Measurements from ENCODE around the gene PIGB.

PIGB gene

GRCh38 chr15:55283379-55284147 is 35.5 kb upstream of the PIGB start:
- no peak for TF ChIP-seq EP300 (IDR thresholded peaks at IDR 0.05; ENCODE audit: borderline replicate concordance)

- TF ChIP-seq EGR1 (IDR thresholded peaks at IDR 0.05) (no peak), TCF12 (IDR thresholded peaks at IDR 0.05; ENCODE audit: low read depth) (no peak), TAF1 (IDR thresholded peaks at IDR 0.05; ENCODE audit: low read depth) (no peak), ZBTB7A (IDR thresholded peaks at IDR 0.05; ENCODE audit: low read depth) (no peak), RAD21 (IDR thresholded peaks at IDR 0.05; ENCODE audit: low read depth) (no peak)
- TF ChIP-seq, protein P1, sequence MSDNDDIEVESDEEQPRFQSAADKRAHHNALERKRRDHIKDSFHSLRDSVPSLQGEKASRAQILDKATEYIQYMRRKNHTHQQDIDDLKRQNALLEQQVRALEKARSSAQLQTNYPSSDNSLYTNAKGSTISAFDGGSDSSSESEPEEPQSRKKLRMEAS (IDR thresholded peaks at IDR 0.05): no peak
These were observed 34.6 kb upstream of the PIGB start for GRCh38 chr15:55284426-55284825.

DNA sequence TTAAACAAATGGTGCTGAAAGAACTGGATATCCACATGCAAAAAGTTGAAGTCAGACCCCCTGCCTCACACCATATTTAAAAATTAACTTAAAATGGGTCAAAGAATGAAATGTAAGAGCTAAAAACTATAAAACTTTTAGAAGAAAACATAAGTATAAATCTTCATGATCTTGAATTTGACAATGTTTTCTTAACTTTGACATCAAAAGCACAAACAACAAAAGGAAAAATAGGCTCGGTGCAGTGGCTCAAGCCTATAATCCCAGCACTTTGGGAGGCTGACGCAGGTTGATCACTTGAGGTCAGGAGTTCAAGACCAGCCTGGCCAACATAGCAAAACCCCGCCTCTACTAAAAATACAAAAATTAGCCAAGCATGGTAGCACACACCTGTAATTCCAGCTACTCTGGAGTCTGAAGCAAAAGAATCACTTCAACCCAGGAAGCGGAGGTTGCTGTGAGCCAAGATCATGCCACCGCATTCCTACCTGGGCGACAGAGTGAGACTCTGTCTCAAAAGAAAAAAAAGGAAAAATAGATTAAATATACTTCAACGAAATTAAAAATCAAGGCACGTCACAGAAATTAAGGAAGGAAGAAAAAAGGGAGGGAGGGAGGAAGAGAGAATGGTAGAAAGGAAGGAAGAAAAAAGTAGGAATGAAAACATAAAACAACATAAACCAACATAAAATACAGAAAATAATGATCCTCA is 30.9 kb upstream of the PIGB start:
- no peak for TF ChIP-seq EGR1 (IDR thresholded peaks at IDR 0.05)
- TF ChIP-seq YY1 (IDR thresholded peaks at IDR 0.05; ENCODE audit: low read depth): no peak
- no peak for TF ChIP-seq CREB1 (IDR thresholded peaks at IDR 0.05; ENCODE audit: low read depth)
- no peak for TF ChIP-seq RAD21 (IDR thresholded peaks at IDR 0.05; ENCODE audit: low read depth)
- TF ChIP-seq, protein P1 (IDR thresholded peaks at IDR 0.05): no peak
- no peak for TF ChIP-seq EP300 (IDR thresholded peaks at IDR 0.05; ENCODE audit: borderline replicate concordance)
- TF ChIP-seq USF1 (IDR thresholded peaks at IDR 0.05): no peak
- TF ChIP-seq TEAD4 (IDR thresholded peaks at IDR 0.05): no peak
- TF ChIP-seq ZBTB7A (IDR thresholded peaks at IDR 0.05; ENCODE audit: low read depth): no peak
- no peak for TF ChIP-seq TCF12 (IDR thresholded peaks at IDR 0.05; ENCODE audit: low read depth)
- no peak for TF ChIP-seq REST (IDR thresholded peaks at IDR 0.05; ENCODE audit: low read depth)
- no peak for TF ChIP-seq NFIC (IDR thresholded peaks at IDR 0.05)
- no peak for TF ChIP-seq FOXM1 (IDR thresholded peaks at IDR 0.05; ENCODE audit: borderline replicate concordance, low read depth)
- no peak for TF ChIP-seq CEBPB (IDR thresholded peaks at IDR 0.05)
- no peak for TF ChIP-seq TAF1 (IDR thresholded peaks at IDR 0.05; ENCODE audit: low read depth)

DNA sequence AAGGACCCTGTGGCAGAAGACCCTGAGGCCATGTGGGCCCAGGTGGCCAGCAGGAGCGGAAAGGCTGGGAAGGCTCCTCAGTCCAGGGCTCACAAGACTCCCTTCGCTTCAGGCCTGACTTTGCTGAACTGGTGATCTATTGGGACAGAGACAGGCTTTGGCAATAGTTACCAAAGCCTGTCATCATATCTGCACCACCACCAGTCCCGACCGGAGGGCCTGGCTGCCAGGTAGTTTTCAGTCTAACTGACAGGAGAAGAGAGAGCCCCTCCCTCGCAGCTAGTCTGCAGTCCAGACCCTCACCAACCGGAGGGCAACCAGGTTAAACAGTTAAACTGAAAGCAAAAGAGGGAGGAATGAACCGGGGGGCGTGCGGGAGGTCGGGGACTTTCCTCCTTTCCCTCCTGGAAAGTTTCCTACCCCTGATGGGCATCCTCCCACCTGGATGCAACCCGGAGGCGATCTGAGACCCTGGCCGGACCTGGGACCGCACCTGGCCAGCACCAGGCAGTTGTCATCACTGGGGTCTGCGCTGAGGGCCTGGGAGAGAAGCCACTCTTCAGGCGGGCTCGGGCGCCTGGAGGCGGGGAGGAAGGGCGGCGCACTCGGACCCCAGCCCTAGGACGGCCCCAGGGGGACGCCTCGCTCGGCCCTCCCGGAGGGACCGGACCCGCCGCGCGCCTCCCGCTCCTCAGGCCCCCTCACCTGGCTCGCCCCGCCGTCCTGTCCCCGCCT is 29.8 kb upstream of the PIGB start:
- TF ChIP-seq EGR1 (IDR thresholded peaks at IDR 0.05) (no peak), TCF12 (IDR thresholded peaks at IDR 0.05; ENCODE audit: low read depth) (no peak), REST (IDR thresholded peaks at IDR 0.05; ENCODE audit: low read depth) (no peak), ZBTB7A (IDR thresholded peaks at IDR 0.05; ENCODE audit: low read depth) (peak; percentile 62)

GRCh38 chr15:55289746-55290527 is 29.1 kb upstream of the PIGB start, which contains the start of gene RAB27A:
Gene RAB27A, minus strand, starts transcription at chr15:55289813. Its CDS starts 54,879 bp downstream, at chr15:55234934.
- no peak for TF ChIP-seq RAD21 (IDR thresholded peaks at IDR 0.05; ENCODE audit: low read depth)
- TF ChIP-seq TAF1 (IDR thresholded peaks at IDR 0.05; ENCODE audit: low read depth): peak; percentile 17; the same call in 1 of the 2 replicates
- no peak for TF ChIP-seq FOXM1 (IDR thresholded peaks at IDR 0.05; ENCODE audit: borderline replicate concordance, low read depth)
- peak; percentile 10; the same call in 1 of the 2 replicates for TF ChIP-seq TCF12 (IDR thresholded peaks at IDR 0.05; ENCODE audit: low read depth)
- TF ChIP-seq, protein P1 (IDR thresholded peaks at IDR 0.05): peak; percentile 35

Measured in Ishikawa (cell line).